Endodermal cell (in vitro differentiated cells): ENCODE results near the gene STAC2. TPM values are rescaled to one million over a fixed set of nuclear protein-coding genes. Genes with fewer than 3 reads are reported as not detected.
A peak's percentile ranks its signal among the peaks of the same experiment; 100 is the strongest.

ENCODE experiments used
- DNase-seq: peaks from one replicate; pipeline ENCODE4 v3.0.0-alpha.2; 2017
- H3K27ac ChIP-seq: 2 replicates; pipeline ENCODE4 v1.5.1; 2013; ENCODE audit warnings: mild to moderate bottlenecking, low read depth, low read length, moderate library complexity
- H3K27me3 ChIP-seq: 2 replicates; pipeline ENCODE4 v1.6.1; 2013; ENCODE audit warnings: mild to moderate bottlenecking, low read length, moderate library complexity; ENCODE audit not compliant: insufficient read depth, control insufficient read depth, poor library complexity, severe bottlenecking
- H3K36me3 ChIP-seq: 2 replicates; pipeline ENCODE4 v1.7.0; 2013; ENCODE audit warnings: mild to moderate bottlenecking, low read length, moderate library complexity; ENCODE audit not compliant: control insufficient read depth, insufficient read depth
- H3K4me1 ChIP-seq: one replicate; pipeline ENCODE4 v1.7.0; 2013; ENCODE audit warnings: low read length; ENCODE audit not compliant: control insufficient read depth, insufficient read depth
- H3K4me3 ChIP-seq: 2 replicates; pipeline ENCODE4 v1.5.1; 2013; ENCODE audit warnings: mild to moderate bottlenecking, low read length, moderate library complexity
- H3K9ac ChIP-seq: 2 replicates; pipeline ENCODE4 v1.6.1; 2013; ENCODE audit warnings: mild to moderate bottlenecking, low read length, moderate library complexity; ENCODE audit not compliant: poor library complexity, severe bottlenecking; ENCODE audit errors: extremely low read depth
- H3K9me3 ChIP-seq: 2 replicates; pipeline ENCODE4 v1.6.1; 2013; ENCODE audit warnings: mild to moderate bottlenecking, low read length, moderate library complexity; ENCODE audit not compliant: control insufficient read depth
- H3K27ac Mint-ChIP-seq: 2 replicates; pipeline ENCODE4 v1.8.0; 2020; ENCODE audit warnings: mixed read lengths
- H3K27me3 Mint-ChIP-seq: 2 replicates; pipeline ENCODE4 v1.8.0; 2021; ENCODE audit warnings: mild to moderate bottlenecking, mixed read lengths; ENCODE audit not compliant: insufficient read depth
- H3K36me3 Mint-ChIP-seq: 2 replicates; pipeline ENCODE4 v1.8.0; 2020; ENCODE audit warnings: low read depth, mixed read lengths
- H3K4me1 Mint-ChIP-seq: 2 replicates; pipeline ENCODE4 v1.8.0; 2020; ENCODE audit warnings: mixed read lengths
- H3K4me3 Mint-ChIP-seq: 2 replicates; pipeline ENCODE4 v1.8.0; 2020; ENCODE audit warnings: mild to moderate bottlenecking, moderate library complexity, mixed read lengths
- H3K9me3 Mint-ChIP-seq: 2 replicates; pipeline ENCODE4 v1.8.0; 2020; ENCODE audit warnings: mild to moderate bottlenecking, mixed read lengths
- WGBS, 2 experiments: methylation state at CpG; one replicate each; pipeline versions ENCODE4 v1.1.5 to v1.1.7; 2013; ENCODE audit warnings: missing lambda C conversion rate in 2 of 2, mixed read lengths in 1 of 2; ENCODE audit not compliant: insufficient coverage in 1 of 2, insufficient read length in 1 of 2; 5-methylcytosine and 5-hydroxymethylcytosine counted together
- total RNA-seq, 2 donors: library from RNA; stranded (reverse); fragmentation: NEBNext Ultra II Directional in 1 of 2; extraction: Animal tissue kit (Norgen Biotek cat#: 25700) in 1 of 2; gene quantifications; 2 replicates in 1 of 2; 3 replicates in 1 of 2; pipeline ENCODE4 v1.2.1, GENCODE V29; 2021
- TF ChIP-seq, protein P1 (sequence below): fragments of 200-600 bp; sonication (generic); conservative IDR thresholded peaks from 2 replicates; pipeline ENCODE4 v1.5.0; 2021; ENCODE audit warnings: antibody characterized with exemption, mild to moderate bottlenecking

The STAC2 gene
- total RNA-seq, 2 donors from 2014 or later, result 0.35 to 0.46 TPM

DNA sequence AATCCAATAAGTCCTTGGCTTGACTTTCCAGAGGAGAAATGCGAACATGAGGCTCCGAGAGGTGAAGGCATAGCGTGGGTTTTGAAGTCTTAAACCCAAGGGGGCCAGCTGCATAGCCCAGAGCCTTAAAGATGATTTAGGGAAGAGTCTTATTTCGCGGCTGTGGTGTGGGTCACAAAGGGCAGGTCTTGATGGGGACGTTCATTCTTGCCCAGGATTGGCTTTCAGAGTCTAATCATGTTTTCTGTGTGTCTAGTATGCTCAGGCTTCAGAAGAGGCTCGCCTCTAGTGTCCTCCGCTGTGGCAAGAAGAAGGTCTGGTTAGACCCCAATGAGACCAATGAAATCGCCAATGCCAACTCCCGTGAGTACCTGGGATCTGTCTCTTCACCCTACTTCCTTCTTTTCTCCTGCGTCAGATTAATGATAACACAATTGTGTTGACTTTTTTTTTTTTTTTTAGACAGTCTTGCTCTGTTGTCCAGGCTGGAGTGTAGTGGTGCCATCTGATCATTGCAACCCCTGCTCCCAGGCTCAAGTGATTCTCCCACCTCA lies 24.7 kb downstream of the STAC2 start:
- Mint-ChIP-seq H3K27ac (peak overlapping the region; percentile 100), H3K4me1 (peaks cover 25% of the 10 kb centered on the region), H3K36me3 (peaks cover 47% of the 10 kb centered on the region), H3K4me3 (peak overlapping the region; percentile 98), H3K27me3 (no peaks in the 10 kb centered on the region), H3K9me3 (no peaks in the 10 kb centered on the region)
- TF ChIP-seq, protein P1, sequence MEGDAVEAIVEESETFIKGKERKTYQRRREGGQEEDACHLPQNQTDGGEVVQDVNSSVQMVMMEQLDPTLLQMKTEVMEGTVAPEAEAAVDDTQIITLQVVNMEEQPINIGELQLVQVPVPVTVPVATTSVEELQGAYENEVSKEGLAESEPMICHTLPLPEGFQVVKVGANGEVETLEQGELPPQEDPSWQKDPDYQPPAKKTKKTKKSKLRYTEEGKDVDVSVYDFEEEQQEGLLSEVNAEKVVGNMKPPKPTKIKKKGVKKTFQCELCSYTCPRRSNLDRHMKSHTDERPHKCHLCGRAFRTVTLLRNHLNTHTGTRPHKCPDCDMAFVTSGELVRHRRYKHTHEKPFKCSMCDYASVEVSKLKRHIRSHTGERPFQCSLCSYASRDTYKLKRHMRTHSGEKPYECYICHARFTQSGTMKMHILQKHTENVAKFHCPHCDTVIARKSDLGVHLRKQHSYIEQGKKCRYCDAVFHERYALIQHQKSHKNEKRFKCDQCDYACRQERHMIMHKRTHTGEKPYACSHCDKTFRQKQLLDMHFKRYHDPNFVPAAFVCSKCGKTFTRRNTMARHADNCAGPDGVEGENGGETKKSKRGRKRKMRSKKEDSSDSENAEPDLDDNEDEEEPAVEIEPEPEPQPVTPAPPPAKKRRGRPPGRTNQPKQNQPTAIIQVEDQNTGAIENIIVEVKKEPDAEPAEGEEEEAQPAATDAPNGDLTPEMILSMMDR, result no peak
- no peaks in the 10 kb centered on the region for H3K9me3 ChIP-seq
- peaks cover 43% of the 10 kb centered on the region for H3K36me3 ChIP-seq
- H3K27me3 ChIP-seq, result no peaks in the 10 kb centered on the region
- peak overlapping the region; percentile 92 for H3K4me3 ChIP-seq
- WGBS, 2 experiments, result 52 to 58% methylated on average over 9 to 11 of the region's 11 CpGs
- no peak for DNase-seq
- H3K27ac ChIP-seq, result no peak overlapping the region
- no peaks in the 10 kb centered on the region for H3K4me1 ChIP-seq
- peak overlapping the region; percentile 97 for H3K9ac ChIP-seq

DNA sequence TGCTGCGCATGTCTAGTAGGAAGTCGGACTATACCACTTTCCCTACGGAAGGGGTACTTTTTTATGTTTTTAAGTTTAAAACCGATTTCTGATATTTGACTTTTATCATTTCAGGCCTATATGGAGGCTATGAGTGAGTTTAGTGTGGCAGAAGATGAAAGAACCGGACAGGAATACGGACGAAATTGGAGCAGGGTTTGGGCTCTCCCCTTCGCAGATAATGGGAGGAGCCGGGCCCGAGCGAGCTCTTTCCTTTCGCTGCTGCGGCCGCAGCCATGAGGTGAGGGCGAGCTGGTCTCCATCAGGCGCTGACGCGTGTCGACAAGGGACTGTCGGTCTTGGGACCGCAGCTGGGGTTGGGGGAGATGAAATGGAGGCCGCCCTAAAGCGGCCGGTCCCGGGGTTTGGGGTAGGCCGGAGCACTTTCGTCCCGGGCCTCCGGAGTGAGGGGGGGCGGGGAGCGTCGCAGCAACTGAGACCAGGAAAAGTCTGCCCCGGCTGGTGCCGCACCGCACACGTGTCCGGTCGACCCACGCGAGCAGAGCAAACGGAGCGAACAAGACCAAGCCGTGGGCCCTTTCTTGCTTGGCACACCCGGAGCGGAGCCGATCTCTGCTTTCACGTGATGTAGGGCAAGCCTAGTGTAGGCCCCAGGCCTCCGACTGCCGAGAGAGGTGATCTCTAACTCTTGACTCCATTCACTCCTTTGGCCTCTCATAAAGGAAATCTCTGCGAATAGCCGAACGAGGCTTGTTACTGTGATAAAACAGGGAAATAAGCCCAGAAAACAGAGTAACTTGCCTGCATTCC lies 25.5 kb downstream of the STAC2 start, which contains the start of gene RPL19:
RPL19 (plus strand) TSS at position 214 of the 810 bp plus-strand sequence; CDS start at position 276, 62 bp downstream.
- peak; percentile 90 for DNase-seq
- WGBS, 2 experiments, result 0% methylated on average over 30 to 52 of the region's 52 CpGs
- Mint-ChIP-seq H3K4me1 (peaks cover 29% of the 10 kb centered on the region), H3K4me3 (peak within 1 kb of the TSS; percentile 98), H3K9me3 (no peaks in the 10 kb centered on the region), H3K27ac (peak within 1 kb of the TSS; percentile 100), H3K27me3 (no peaks in the 10 kb centered on the region), H3K36me3 (peaks cover 47% of the 10 kb centered on the region)
- TF ChIP-seq, protein P1, result no peak
- Histone ChIP-seq H3K27me3 (no peaks in the 10 kb centered on the region), H3K4me3 (peak within 1 kb of the TSS; percentile 92), H3K36me3 (peaks cover 43% of the 10 kb centered on the region), H3K27ac (peak within 1 kb of the TSS; percentile 98), H3K9me3 (no peaks in the 10 kb centered on the region), H3K4me1 (no peaks in the 10 kb centered on the region), H3K9ac (peak within 1 kb of the TSS; percentile 97)

DNA sequence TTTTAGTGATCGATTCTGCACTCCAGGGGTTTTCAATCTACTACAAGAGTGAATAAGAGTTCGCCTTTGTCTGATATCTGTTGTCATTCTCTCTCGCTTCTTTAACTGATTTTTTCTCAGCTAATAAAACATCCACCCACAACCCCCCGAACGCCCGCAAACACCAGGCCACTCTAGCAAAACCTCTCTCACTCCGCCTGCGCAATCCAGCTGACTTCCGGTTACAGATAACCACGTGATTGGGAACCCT lies 26.0 kb downstream of the STAC2 start:
- Mint-ChIP-seq H3K4me1 (peaks cover 32% of the 10 kb centered on the region), H3K27me3 (no peaks in the 10 kb centered on the region), H3K4me3 (peak overlapping the region; percentile 98), H3K36me3 (peaks cover 43% of the 10 kb centered on the region), H3K9me3 (no peaks in the 10 kb centered on the region), H3K27ac (peak overlapping the region; percentile 100)
- 4 to 6% methylated on average over 4 to 10 of the region's 10 CpGs for WGBS, 2 experiments
- TF ChIP-seq, protein P1, result no peak
- peak; percentile 95 for DNase-seq
- H3K36me3 ChIP-seq, result peaks cover 39% of the 10 kb centered on the region
- H3K27ac ChIP-seq, result peak overlapping the region; percentile 98
- H3K9ac ChIP-seq, result peak overlapping the region; percentile 97
- H3K9me3 ChIP-seq, result no peaks in the 10 kb centered on the region
- H3K4me1 ChIP-seq, result no peaks in the 10 kb centered on the region
- peak overlapping the region; percentile 92 for H3K4me3 ChIP-seq
- H3K27me3 ChIP-seq, result no peaks in the 10 kb centered on the region
